NAMALWA (cell line): ENCODE data around the gene CASP5.
A peak's percentile ranks its signal among the peaks of the same experiment; 100 is the strongest.
"Not testable (repeated sequence)": the region's sequence is repeated elsewhere in the genome, so short reads cannot be mapped to it uniquely, and the experiment has no call there.

Experiments
- DNase-seq: peaks from one replicate; pipeline ENCODE4 v3.0.0-alpha.2; 2015; ENCODE audit warnings: low spot score

Gene CASP5

GRCh38 chr11:105033343-105033742 lies 10.4 kb upstream of the CASP5 start:
- DNase-seq = no peak

GRCh38 chr11:105032495-105032894 lies 9.5 kb upstream of the CASP5 start:
- peak; percentile 25 for DNase-seq

GRCh38 chr11:105027678-105028077 lies 4.7 kb upstream of the CASP5 start:
- DNase-seq = no peak

- no peak for DNase-seq
Observed at GRCh38 chr11:105024394-105024793, 1.4 kb upstream of the CASP5 start.

- no peak for DNase-seq
Observed at GRCh38 chr11:105022527-105022926, 441 bp downstream of the CASP5 start.

GRCh38 chr11:105007463-105007862 lies 15.5 kb downstream of the CASP5 start:
- DNase-seq = no peak

GRCh38 chr11:105005451-105005845 lies 17.5 kb downstream of the CASP5 start:
- no peak for DNase-seq

GRCh38 chr11:105004021-105004420 lies 18.9 kb downstream of the CASP5 start:
- no peak for DNase-seq

GRCh38 chr11:105003151-105003550 lies 19.8 kb downstream of the CASP5 start:
- no peak for DNase-seq

- DNase-seq = peak; percentile 40
Observed at GRCh38 chr11:105000797-105001196, 22.2 kb downstream of the CASP5 start.

- peak; percentile 41 for DNase-seq
Observed at GRCh38 chr11:105000167-105000566, 22.8 kb downstream of the CASP5 start.

- no peak for DNase-seq
Observed at GRCh38 chr11:104999721-105000120, 23.2 kb downstream of the CASP5 start.

- DNase-seq = no peak
Observed at GRCh38 chr11:104997288-104997687, 25.7 kb downstream of the CASP5 start.

- no peak for DNase-seq
Observed at GRCh38 chr11:104995001-104995408, 28.0 kb downstream of the CASP5 start.

GRCh38 chr11:104992781-104993180 lies 30.2 kb downstream of the CASP5 start:
- no peak for DNase-seq

GRCh38 chr11:104991994-104992393 lies 31.0 kb downstream of the CASP5 start:
- DNase-seq = no peak

GRCh38 chr11:104984808-104985207 lies 38.2 kb downstream of the CASP5 start:
- no peak for DNase-seq

GRCh38 chr11:104979839-104980238 lies 43.1 kb downstream of the CASP5 start:
- no peak for DNase-seq

GRCh38 chr11:104973616-104974015 lies 49.4 kb downstream of the CASP5 start:
- DNase-seq = no peak

- DNase-seq = not testable (repeated sequence)
Observed at GRCh38 chr11:104972924-104973323, 50.0 kb downstream of the CASP5 start.

- DNase-seq = no peak
Observed at GRCh38 chr11:104970756-104971155, 52.2 kb downstream of the CASP5 start.

GRCh38 chr11:104968856-104969776 lies 53.9 kb downstream of the CASP5 start:
- no peak for DNase-seq

- DNase-seq = peak; percentile 35
Observed at GRCh38 chr11:104968355-104968855, 54.6 kb downstream of the CASP5 start, which contains the start of gene CASP4. CASP4 (minus strand) TSS chr11:104968574; CDS start chr11:104968525, 49 bp downstream.
